ENCODE data around the gene ZNF587. TPM values are rescaled to one million over a fixed set of nuclear protein-coding genes. Genes with fewer than 3 reads are reported as not detected.

The ZNF587 gene
- total and polyA plus RNA-seq, 2 of the 13 experiments (the other 11 are each of a cell fraction or from before 2014, with no cell fraction given): 8.7 to 17.5 TPM

DNA sequence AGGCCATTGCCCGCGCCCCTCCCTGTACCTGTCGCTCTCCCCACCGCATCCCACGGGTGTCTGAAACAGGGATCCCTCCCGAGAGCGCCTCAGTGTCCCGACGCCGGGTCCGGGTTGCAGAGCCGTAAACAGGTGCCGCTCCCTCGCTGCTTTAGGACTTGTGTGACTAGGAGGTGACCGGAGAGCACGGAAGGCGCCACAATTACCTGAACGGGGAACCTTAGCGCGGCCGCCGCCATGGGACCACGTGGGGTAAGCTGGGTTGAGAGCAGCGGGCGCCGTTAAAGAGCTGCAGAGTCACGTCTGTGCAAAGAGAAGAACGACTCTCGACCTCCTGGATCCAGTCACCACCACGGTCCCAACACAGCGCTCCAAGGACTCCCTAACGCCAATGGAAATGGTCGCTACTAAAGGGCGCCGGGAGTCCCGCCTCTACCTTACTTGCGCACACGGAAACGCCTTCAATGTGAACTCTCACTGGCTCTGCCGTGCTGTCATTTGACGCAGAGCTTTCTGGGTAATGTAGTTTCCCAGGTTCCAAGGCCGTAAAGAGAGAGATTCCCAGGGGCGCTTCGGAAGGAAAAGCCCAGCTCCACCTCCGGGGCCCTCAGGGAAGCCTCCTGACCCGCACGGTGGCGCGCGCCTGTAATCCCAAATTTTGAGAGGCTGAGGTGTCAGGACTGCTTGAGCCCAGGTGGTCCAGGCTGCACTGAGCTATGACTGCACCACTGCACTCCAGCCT, 35.0 kb upstream of the ZNF587 start, which contains the start of gene ZNF552 (continued):
- TF ChIP-seq, protein P1, sequence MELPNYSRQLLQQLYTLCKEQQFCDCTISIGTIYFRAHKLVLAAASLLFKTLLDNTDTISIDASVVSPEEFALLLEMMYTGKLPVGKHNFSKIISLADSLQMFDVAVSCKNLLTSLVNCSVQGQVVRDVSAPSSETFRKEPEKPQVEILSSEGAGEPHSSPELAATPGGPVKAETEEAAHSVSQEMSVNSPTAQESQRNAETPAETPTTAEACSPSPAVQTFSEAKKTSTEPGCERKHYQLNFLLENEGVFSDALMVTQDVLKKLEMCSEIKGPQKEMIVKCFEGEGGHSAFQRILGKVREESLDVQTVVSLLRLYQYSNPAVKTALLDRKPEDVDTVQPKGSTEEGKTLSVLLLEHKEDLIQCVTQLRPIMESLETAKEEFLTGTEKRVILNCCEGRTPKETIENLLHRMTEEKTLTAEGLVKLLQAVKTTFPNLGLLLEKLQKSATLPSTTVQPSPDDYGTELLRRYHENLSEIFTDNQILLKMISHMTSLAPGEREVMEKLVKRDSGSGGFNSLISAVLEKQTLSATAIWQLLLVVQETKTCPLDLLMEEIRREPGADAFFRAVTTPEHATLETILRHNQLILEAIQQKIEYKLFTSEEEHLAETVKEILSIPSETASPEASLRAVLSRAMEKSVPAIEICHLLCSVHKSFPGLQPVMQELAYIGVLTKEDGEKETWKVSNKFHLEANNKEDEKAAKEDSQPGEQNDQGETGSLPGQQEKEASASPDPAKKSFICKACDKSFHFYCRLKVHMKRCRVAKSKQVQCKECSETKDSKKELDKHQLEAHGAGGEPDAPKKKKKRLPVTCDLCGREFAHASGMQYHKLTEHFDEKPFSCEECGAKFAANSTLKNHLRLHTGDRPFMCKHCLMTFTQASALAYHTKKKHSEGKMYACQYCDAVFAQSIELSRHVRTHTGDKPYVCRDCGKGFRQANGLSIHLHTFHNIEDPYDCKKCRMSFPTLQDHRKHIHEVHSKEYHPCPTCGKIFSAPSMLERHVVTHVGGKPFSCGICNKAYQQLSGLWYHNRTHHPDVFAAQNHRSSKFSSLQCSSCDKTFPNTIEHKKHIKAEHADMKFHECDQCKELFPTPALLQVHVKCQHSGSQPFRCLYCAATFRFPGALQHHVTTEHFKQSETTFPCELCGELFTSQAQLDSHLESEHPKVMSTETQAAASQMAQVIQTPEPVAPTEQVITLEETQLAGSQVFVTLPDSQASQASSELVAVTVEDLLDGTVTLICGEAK (IDR thresholded peaks at IDR 0.05): no peak
- TF ChIP-seq, protein P1 (CRISPR knock-in tag; IDR thresholded peaks at IDR 0.05): peak; percentile 63; the same call in 1 of the 2 replicates
- TF ChIP-seq, protein P2, sequence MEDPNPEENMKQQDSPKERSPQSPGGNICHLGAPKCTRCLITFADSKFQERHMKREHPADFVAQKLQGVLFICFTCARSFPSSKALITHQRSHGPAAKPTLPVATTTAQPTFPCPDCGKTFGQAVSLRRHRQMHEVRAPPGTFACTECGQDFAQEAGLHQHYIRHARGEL (CRISPR knock-in tag; IDR thresholded peaks at IDR 0.05): no peak
- no peak; the same call in 1 of the 2 replicates for TF ChIP-seq NCOA2 (CRISPR knock-in tag; IDR thresholded peaks at IDR 0.05)
- no peak for TF ChIP-seq TCF7L2 (IDR thresholded peaks at IDR 0.05; ENCODE audit: low read depth, low read length)
- TF ChIP-seq, protein P3, sequence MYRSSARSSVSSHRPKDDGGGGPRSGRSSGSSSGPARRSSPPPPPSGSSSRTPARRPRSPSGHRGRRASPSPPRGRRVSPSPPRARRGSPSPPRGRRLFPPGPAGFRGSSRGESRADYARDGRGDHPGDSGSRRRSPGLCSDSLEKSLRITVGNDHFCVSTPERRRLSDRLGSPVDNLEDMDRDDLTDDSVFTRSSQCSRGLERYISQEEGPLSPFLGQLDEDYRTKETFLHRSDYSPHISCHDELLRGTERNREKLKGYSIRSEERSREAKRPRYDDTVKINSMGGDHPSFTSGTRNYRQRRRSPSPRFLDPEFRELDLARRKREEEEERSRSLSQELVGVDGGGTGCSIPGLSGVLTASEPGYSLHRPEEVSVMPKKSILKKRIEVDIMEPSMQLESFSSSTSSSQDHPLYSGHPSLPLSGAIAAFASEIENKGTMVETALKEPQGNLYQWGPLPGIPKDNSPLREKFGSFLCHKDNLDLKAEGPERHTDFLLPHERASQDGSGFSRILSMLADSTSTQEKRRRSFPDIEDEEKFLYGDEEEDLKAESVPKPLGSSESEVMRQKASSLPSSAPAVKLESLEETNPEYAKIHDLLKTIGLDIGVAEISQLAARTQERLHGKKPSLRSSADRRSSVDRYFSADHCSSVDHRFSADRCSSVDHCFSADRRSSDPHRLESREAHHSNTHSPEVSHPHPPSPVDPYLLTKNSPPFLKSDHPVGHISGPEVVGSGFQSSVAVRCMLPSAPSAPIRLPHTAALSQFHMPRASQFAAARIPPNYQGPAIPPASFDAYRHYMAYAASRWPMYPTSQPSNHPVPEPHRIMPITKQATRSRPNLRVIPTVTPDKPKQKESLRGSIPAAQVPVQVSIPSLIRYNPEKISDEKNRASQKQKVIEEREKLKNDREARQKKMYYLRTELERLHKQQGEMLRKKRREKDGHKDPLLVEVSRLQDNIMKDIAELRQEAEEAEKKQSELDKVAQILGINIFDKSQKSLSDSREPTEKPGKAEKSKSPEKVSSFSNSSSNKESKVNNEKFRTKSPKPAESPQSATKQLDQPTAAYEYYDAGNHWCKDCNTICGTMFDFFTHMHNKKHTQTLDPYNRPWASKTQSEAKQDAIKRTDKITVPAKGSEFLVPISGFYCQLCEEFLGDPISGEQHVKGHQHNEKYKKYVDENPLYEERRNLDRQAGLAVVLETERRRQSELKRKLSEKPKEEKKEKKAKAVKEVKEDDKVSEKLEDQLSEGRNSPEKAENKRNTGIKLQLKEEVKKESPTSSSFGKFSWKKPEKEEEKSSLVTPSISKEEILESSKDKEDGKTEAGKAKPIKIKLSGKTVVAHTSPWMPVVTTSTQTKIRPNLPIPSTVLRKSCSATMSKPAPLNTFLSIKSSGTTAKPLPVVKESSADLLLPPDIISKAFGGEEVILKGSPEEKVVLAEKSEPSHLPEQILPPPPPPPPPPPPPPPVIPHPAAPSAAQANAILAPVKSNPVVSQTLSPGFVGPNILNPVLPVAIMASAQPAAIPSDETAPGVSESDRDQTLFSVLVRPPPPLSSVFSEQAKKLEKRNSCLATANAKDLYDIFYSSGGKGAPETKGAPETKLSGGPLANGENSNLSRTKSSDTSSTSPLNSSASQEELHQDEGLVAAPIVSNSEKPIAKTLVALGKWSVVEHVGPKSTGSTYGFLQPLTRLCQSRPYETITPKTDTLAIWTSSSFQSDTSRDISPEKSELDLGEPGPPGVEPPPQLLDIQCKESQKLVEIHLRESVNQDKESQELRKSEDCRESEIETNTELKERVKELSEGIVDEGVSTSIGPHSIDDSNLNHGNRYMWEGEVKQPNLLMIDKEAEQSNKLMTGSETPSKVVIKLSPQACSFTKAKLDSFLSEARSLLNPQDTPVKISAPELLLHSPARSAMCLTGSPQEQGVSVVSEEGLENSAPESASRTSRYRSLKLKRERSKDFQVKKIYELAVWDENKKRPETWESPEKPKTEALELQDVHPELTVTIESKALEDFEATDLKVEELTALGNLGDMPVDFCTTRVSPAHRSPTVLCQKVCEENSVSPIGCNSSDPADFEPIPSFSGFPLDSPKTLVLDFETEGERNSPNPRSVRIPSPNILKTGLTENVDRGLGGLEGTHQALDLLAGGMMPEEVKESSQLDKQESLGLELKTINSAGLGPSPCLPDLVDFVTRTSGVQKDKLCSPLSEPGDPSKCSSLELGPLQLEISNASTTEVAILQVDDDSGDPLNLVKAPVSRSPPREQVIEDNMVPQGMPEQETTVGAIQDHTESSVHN (CRISPR knock-in tag; IDR thresholded peaks at IDR 0.05): no peak
- TF ChIP-seq ZNF773 (CRISPR knock-in tag; IDR thresholded peaks at IDR 0.05; ENCODE audit: borderline replicate concordance): no peak
- TF ChIP-seq KLF13 (CRISPR knock-in tag; IDR thresholded peaks at IDR 0.05): no peak
- no peak for TF ChIP-seq HNF4A (CRISPR knock-in tag; IDR thresholded peaks at IDR 0.05)
